Muscle layer of duodenum (tissue), 2 donors: ENCODE data around the gene FILIP1.

Experiments
- H3K27ac ChIP-seq: one replicate; pipeline ENCODE4 v1.7.0; 2013; ENCODE audit warnings: mild to moderate bottlenecking, low read length
- H3K27me3 ChIP-seq: one replicate; pipeline ENCODE4 v1.7.0; 2013; ENCODE audit warnings: low read depth, mild to moderate bottlenecking, control low read depth, low read length
- H3K36me3 ChIP-seq, 2 donors: one replicate each; pipeline ENCODE4 v1.7.0; 2013; ENCODE audit warnings: low read length in 2 of 2, control low read depth in 1 of 2, mild to moderate bottlenecking in 1 of 2; ENCODE audit not compliant: insufficient read depth in 2 of 2, control insufficient read depth in 1 of 2
- H3K4me1 ChIP-seq, 2 donors: one replicate each; pipeline ENCODE4 v1.7.0; 2013; ENCODE audit warnings: low read length in 2 of 2, mild to moderate bottlenecking in 2 of 2, control low read depth in 1 of 2, moderate library complexity in 1 of 2; ENCODE audit not compliant: insufficient read depth in 2 of 2, control insufficient read depth in 1 of 2
- H3K4me3 ChIP-seq, 2 donors: one replicate each; pipeline ENCODE4 v1.7.0; 2013; ENCODE audit warnings: low read length in 2 of 2, low read depth in 1 of 2, mild to moderate bottlenecking in 1 of 2
- H3K9me3 ChIP-seq, 2 donors: one replicate each; pipeline ENCODE4 v1.7.0; 2013; ENCODE audit warnings: low read length in 2 of 2, control low read depth in 1 of 2, mild to moderate bottlenecking in 1 of 2; ENCODE audit not compliant: control insufficient read depth in 1 of 2
- donor health status: healthy.

The FILIP1 gene

DNA sequence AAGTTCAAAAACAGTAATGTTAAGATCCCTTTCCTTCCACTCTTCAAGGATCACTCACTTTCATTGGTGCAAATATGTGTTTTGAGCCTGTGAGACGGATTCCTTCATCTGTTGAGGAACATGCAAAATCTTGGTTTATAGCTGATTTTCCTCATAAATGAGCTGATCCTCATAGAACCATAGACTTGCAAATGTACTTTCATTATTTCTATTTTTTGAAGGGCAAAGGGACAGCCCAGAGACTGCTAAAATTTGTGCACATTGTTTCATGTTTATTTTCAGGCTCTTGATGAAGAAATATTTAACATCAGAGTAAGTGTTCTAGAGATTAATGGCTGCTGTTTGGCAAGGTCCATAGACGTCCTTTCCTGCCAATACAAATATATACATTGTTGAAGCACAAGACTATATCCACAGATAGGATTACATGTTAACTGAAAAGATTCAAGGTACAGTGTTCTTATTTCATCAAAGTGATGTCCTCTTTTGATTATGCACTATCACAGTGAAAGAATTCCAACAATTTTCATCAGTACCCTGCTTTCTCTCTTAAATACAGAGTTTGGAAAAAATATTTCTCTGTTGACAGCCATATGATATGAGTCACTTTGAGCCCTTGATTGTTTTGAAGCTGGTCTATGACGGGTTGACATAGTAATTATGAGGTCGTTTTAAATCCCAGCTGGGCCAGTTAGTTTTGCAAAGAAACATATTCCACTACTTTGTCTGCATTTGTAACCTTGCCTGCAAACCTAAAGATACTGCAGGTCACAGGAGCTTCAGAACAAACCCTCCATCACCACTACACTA, 95.7 kb downstream of the FILIP1 start:
- Histone ChIP-seq H3K4me1 (peaks cover 0 to under 1% of the 10 kb centered on the region in 2 donors), H3K27ac (no peak overlapping the region), H3K36me3 (no peaks in the 10 kb centered on the region), H3K9me3 (no peaks in the 10 kb centered on the region), H3K27me3 (no peaks in the 10 kb centered on the region), H3K4me3 (no peak overlapping the region)

DNA sequence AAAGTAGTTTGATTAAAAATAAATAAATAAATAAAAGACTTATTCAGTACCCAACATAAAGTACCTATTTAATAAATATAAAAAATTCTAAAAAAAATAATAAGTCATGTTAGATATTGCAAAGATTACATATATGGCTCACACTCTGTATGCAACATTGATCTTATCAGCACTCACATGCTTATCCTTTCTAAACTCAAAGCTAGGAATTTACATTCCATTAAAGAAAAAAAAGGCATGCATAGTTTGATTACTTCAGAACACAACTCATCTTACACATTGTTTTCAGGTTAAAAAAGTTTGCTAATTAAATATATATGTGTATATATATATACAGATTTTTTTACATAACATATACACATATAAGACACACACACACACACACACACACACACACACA, 96.4 kb downstream of the FILIP1 start:
- H3K4me3 ChIP-seq = no peak overlapping the region
- H3K9me3 ChIP-seq = no peaks in the 10 kb centered on the region
- no peaks in the 10 kb centered on the region for H3K36me3 ChIP-seq
- H3K27me3 ChIP-seq = no peaks in the 10 kb centered on the region
- no peak overlapping the region for H3K27ac ChIP-seq
- H3K4me1 ChIP-seq = no peaks in the 10 kb centered on the region

DNA sequence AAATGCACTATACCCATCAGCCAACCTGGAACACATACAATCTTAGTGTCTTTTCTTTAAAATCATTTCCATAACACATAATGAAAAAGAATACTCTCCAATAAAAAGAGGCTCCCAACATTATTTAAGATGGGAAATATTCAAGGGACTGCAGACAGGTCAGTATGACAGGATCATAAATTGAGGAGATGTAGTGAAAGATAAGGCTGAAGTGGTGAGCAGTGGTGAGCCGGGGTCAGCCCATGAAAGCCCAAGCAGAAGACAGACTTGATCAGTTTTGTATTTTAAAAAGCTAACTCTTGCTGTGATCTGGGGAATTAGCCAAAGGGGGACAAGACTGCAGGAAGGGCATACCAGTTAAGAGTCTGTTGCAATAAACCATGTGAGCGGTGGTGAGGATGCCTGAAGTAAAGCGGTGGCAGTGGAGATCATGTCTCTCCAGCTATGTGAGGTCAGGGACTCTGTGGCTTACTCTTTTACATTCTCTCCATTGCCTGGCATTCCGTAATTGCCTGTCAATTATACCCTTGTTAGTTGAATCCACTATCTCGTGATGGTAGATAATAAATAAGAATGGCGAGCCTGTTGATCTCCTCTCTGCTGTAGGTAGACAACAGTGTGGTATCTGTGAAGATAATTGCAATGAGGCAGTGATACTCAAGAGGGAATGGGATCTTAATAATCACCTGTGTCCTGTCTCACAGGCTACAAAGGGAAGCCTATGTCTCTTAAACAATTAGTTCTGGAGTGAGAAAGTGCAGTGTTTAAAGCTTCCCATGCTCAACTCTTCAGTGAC, 97.4 kb downstream of the FILIP1 start:
- Histone ChIP-seq H3K4me3 (no peak overlapping the region), H3K27ac (no peak overlapping the region), H3K27me3 (no peaks in the 10 kb centered on the region), H3K9me3 (no peaks in the 10 kb centered on the region), H3K4me1 (no peaks in the 10 kb centered on the region), H3K36me3 (no peaks in the 10 kb centered on the region)

GRCh38 chr6:75393806-75394205, 99.8 kb downstream of the FILIP1 start:
- Histone ChIP-seq H3K27ac (no peak overlapping the region), H3K4me1 (no peaks in the 10 kb centered on the region)

GRCh38 chr6:75391276-75391675, 102.3 kb downstream of the FILIP1 start:
- Histone ChIP-seq H3K27me3 (no peaks in the 10 kb centered on the region), H3K4me1 (no peaks in the 10 kb centered on the region), H3K4me3 (no peak overlapping the region), H3K27ac (no peak overlapping the region), H3K36me3 (no peaks in the 10 kb centered on the region), H3K9me3 (no peaks in the 10 kb centered on the region)

More at GRCh38 chr6:75393806-75394205, 99.8 kb downstream of the FILIP1 start:
- Histone ChIP-seq H3K4me3 (no peak overlapping the region), H3K27me3 (no peaks in the 10 kb centered on the region), H3K9me3 (no peaks in the 10 kb centered on the region), H3K36me3 (no peaks in the 10 kb centered on the region)

GRCh38 chr6:75386050-75386770, 107.4 kb downstream of the FILIP1 start:
- H3K36me3 ChIP-seq = no peaks in the 10 kb centered on the region
- no peak overlapping the region for H3K27ac ChIP-seq
- H3K27me3 ChIP-seq = no peaks in the 10 kb centered on the region
- H3K4me1 ChIP-seq = peaks cover 6 to 12% of the 10 kb centered on the region in 2 donors
- H3K9me3 ChIP-seq = no peaks in the 10 kb centered on the region
- no peak overlapping the region for H3K4me3 ChIP-seq

DNA sequence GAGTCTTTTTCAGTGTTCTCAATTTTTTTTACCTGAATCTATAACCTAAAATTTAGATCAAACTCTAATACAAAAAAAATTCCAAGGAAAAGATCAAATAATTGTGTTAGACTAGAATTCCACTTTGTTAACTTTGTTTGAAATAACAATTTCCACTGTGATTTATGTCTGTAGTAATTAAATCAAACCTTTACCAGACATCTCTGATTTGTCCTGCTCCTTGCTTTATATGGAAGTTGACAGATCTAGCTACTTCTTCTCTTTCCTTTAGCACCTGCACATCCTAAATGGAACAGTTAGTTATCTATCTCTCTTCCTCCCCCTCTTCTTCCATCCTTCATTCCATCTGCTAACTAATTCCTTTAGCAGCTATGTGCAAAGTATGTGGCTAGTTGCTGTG, 109.5 kb downstream of the FILIP1 start:
- no peaks in the 10 kb centered on the region for H3K36me3 ChIP-seq
- peaks cover 6 to 12% of the 10 kb centered on the region in 2 donors for H3K4me1 ChIP-seq
- H3K27me3 ChIP-seq = no peaks in the 10 kb centered on the region
- H3K27ac ChIP-seq = no peak overlapping the region
- H3K9me3 ChIP-seq = no peaks in the 10 kb centered on the region
- H3K4me3 ChIP-seq = no peak overlapping the region

GRCh38 chr6:75382634-75382900, 111.0 kb downstream of the FILIP1 start:
- Histone ChIP-seq H3K36me3 (no peaks in the 10 kb centered on the region), H3K4me1 (peaks cover 6 to 12% of the 10 kb centered on the region in 2 donors)

GRCh38 chr6:75381877-75382633, 111.5 kb downstream of the FILIP1 start:
- Histone ChIP-seq H3K27ac (no peak overlapping the region), H3K9me3 (no peaks in the 10 kb centered on the region), H3K27me3 (no peaks in the 10 kb centered on the region), H3K36me3 (no peaks in the 10 kb centered on the region), H3K4me1 (peaks cover 6 to 12% of the 10 kb centered on the region in 2 donors), H3K4me3 (no peak overlapping the region)

More at GRCh38 chr6:75382634-75382900, 111.0 kb downstream of the FILIP1 start:
- Histone ChIP-seq H3K9me3 (no peaks in the 10 kb centered on the region), H3K27me3 (no peaks in the 10 kb centered on the region), H3K27ac (no peak overlapping the region), H3K4me3 (no peak overlapping the region)

DNA sequence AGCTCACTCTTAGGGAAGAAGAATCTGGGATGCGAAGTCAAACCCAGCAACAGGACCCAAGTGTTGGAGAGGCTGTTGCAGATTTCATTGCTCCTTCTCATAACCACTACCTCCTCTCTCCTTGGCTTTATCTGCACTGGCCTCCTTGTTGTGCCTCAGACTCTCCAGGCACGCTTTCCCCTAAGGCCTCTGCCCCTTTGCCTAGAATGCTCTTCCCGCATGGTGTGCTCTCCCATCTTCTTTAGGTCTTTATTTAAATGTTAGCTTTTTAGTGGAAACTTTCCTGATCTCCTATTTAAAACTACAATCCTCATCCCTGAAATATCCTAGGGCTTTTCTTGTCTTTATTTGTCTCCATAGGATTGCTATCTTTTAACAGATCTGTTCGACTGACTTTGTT, 114.1 kb downstream of the FILIP1 start:
- no peak overlapping the region for H3K4me3 ChIP-seq
- H3K9me3 ChIP-seq = no peaks in the 10 kb centered on the region
- no peaks in the 10 kb centered on the region for H3K36me3 ChIP-seq
- H3K4me1 ChIP-seq = peaks cover 6 to 21% of the 10 kb centered on the region in 2 donors
- H3K27ac ChIP-seq = no peak overlapping the region
- no peaks in the 10 kb centered on the region for H3K27me3 ChIP-seq

DNA sequence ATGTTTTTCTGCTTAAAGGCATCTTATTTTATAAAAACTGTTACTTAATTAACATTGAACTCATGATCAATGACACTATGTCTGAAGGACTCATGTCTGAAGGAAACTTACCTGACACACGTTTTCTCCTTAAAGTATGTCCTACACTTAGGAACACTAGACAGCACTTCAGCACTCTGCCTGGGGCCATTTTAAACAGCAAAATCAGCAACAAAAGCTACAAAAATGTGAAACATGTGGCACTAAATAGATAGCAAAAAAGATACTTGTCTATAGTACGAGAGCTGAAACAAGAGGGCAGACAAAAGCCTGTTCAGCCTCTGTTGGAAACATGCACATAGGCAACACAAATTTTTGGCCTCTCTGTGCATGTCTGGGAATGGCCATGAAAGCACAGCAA, 115.5 kb downstream of the FILIP1 start:
- Histone ChIP-seq H3K36me3 (no peaks in the 10 kb centered on the region), H3K4me3 (no peak overlapping the region), H3K9me3 (no peaks in the 10 kb centered on the region), H3K4me1 (peaks cover 6 to 20% of the 10 kb centered on the region in 2 donors), H3K27me3 (no peaks in the 10 kb centered on the region), H3K27ac (no peak overlapping the region)
